SK-N-SH treated with all-trans-retinoic acid at 6 μM for 48 hours (cell line): ENCODE results near the gene ARL6IP6.

Source experiments
- ATAC-seq: fragments of 200-7000 bp; cut with Tn5 transposase; 3 replicates; pipeline ENCODE4 v1.9.1; 2020; ENCODE audit warnings: mild to moderate bottlenecking, moderate library complexity
- ARNTL ChIP-seq: fragments of 450-650 bp; formaldehyde crosslinking; IDR thresholded peaks from 2 replicates; pipeline ENCODE4 v1.5.0; 2020; ENCODE audit warnings: low read depth, mild to moderate bottlenecking, moderate library complexity, borderline replicate concordance
- BACH2 ChIP-seq: fragments of 250-450 bp; sonication (Bioruptor Pico); IDR thresholded peaks from 2 replicates; pipeline ENCODE4 v1.9.0; 2021; ENCODE audit warnings: mild to moderate bottlenecking, borderline replicate concordance
- CREB5 ChIP-seq: fragments of 250-450 bp; sonication (Bioruptor Pico); IDR thresholded peaks from 2 replicates; pipeline ENCODE4 v1.5.1; 2020; ENCODE audit warnings: low read depth, mild to moderate bottlenecking, moderate library complexity
- CSRNP3 ChIP-seq: fragments of 250-450 bp; sonication (Bioruptor Pico); IDR thresholded peaks from 2 replicates; pipeline ENCODE4 v1.5.1; 2021; ENCODE audit warnings: mild to moderate bottlenecking, moderate library complexity
- ESRRG ChIP-seq: fragments of 250-450 bp; sonication (Bioruptor Pico); IDR thresholded peaks from 2 replicates; pipeline ENCODE4 v1.6.1; 2021; ENCODE audit warnings: mild to moderate bottlenecking
- GLIS3 ChIP-seq: fragments of 250-450 bp; sonication (Bioruptor Pico); IDR thresholded peaks from 2 replicates; pipeline ENCODE4 v1.5.0; 2020; ENCODE audit warnings: mild to moderate bottlenecking, moderate library complexity
- ISL1 ChIP-seq: fragments of 250-450 bp; sonication (Bioruptor Pico); IDR thresholded peaks from 2 replicates; pipeline ENCODE4 v2.1.2; 2022; ENCODE audit warnings: mild to moderate bottlenecking, moderate library complexity
- OSR1 ChIP-seq: fragments of 250-450 bp; sonication (Bioruptor Pico); IDR thresholded peaks from 2 replicates; pipeline ENCODE4 v1.8.0; 2022; ENCODE audit warnings: moderate library complexity, mild to moderate bottlenecking, inconsistent platforms
- PATZ1 ChIP-seq: fragments of 250-450 bp; sonication (Bioruptor Pico); IDR thresholded peaks from 2 replicates; pipeline ENCODE4 v1.8.0; 2020; ENCODE audit warnings: mild to moderate bottlenecking, moderate library complexity, borderline replicate concordance
- POU6F1 ChIP-seq: fragments of 250-450 bp; sonication (Bioruptor Pico); IDR thresholded peaks from 2 replicates; pipeline ENCODE4 v1.8.0; 2021; ENCODE audit warnings: low read depth, mild to moderate bottlenecking, moderate library complexity, borderline replicate concordance
- PPARA ChIP-seq: fragments of 250-450 bp; sonication (Bioruptor Pico); IDR thresholded peaks from 2 replicates; pipeline ENCODE4 v1.5.0; 2020; ENCODE audit warnings: mild to moderate bottlenecking, borderline replicate concordance
- RARB ChIP-seq: fragments of 250-450 bp; sonication (Bioruptor Pico); IDR thresholded peaks from 2 replicates; pipeline ENCODE4 v1.8.0; 2021; ENCODE audit warnings: mild to moderate bottlenecking, moderate library complexity
- TCF4 ChIP-seq: fragments of 250-450 bp; sonication (Bioruptor Pico); IDR thresholded peaks from 2 replicates; pipeline ENCODE4 v1.8.0; 2021; ENCODE audit warnings: mild to moderate bottlenecking, moderate library complexity, borderline replicate concordance
- TOX ChIP-seq: fragments of 250-450 bp; sonication (Bioruptor Pico); IDR thresholded peaks from 2 replicates; pipeline ENCODE4 v1.8.0; 2021; ENCODE audit warnings: mild to moderate bottlenecking, moderate library complexity, borderline replicate concordance
- TSHZ2 ChIP-seq: fragments of 250-450 bp; sonication (Bioruptor Pico); IDR thresholded peaks from 2 replicates; pipeline ENCODE4 v1.5.0; 2020; ENCODE audit warnings: mild to moderate bottlenecking, moderate library complexity
- ZC3H10 ChIP-seq: fragments of 250-450 bp; sonication (Bioruptor Pico); IDR thresholded peaks from 2 replicates; pipeline ENCODE4 v1.5.1; 2021; ENCODE audit warnings: mild to moderate bottlenecking, moderate library complexity
- ZFP3 ChIP-seq: fragments of 250-450 bp; sonication (Bioruptor Pico); IDR thresholded peaks from 2 replicates; pipeline ENCODE4 v1.5.0; 2020; ENCODE audit warnings: mild to moderate bottlenecking, moderate library complexity
- ZFP30 ChIP-seq: fragments of 450-650 bp; formaldehyde crosslinking; IDR thresholded peaks from 2 replicates; pipeline ENCODE4 v1.5.0; 2022; ENCODE audit warnings: mild to moderate bottlenecking, moderate library complexity
- ZNF565 ChIP-seq: fragments of 450-650 bp; formaldehyde crosslinking; conservative IDR thresholded peaks from 2 replicates; pipeline ENCODE4 v1.5.0; 2020; ENCODE audit warnings: low read depth, mild to moderate bottlenecking, moderate library complexity
- ZNF70 ChIP-seq: fragments of 450-650 bp; formaldehyde crosslinking; IDR thresholded peaks from 2 replicates; pipeline ENCODE4 v1.5.0; 2020; ENCODE audit warnings: mild to moderate bottlenecking, moderate library complexity
- ZNF8 ChIP-seq: fragments of 450-650 bp; formaldehyde crosslinking; IDR thresholded peaks from 2 replicates; pipeline ENCODE4 v1.5.0; 2020; ENCODE audit warnings: mild to moderate bottlenecking, moderate library complexity

The ARL6IP6 gene

GRCh38 chr2:152792974-152793373 lies 74.6 kb downstream of the ARL6IP6 start:
- TF ChIP-seq PATZ1 (CRISPR knock-in tag): no peak
- no peak for TF ChIP-seq ZC3H10
- no peak for TF ChIP-seq TCF4 (CRISPR knock-in tag)
- no peak for TF ChIP-seq ARNTL
- no peak for TF ChIP-seq TOX
- TF ChIP-seq CSRNP3 (CRISPR knock-in tag): no peak
- TF ChIP-seq ZNF8 (CRISPR knock-in tag): no peak
- no peak for TF ChIP-seq TSHZ2 (CRISPR knock-in tag)
- TF ChIP-seq CREB5 (CRISPR knock-in tag): no peak
- no peak for TF ChIP-seq ISL1 (CRISPR knock-in tag)
- TF ChIP-seq ZFP30 (CRISPR knock-in tag): no peak
- TF ChIP-seq BACH2 (CRISPR knock-in tag): no peak
- no peak for TF ChIP-seq ESRRG (CRISPR knock-in tag)
- no peak for TF ChIP-seq ZFP3 (CRISPR knock-in tag)
- TF ChIP-seq PPARA: no peak
- TF ChIP-seq OSR1 (CRISPR knock-in tag): no peak
- no peak for TF ChIP-seq RARB (CRISPR knock-in tag)
- TF ChIP-seq ZNF70 (CRISPR knock-in tag): no peak
- no peak for TF ChIP-seq GLIS3 (CRISPR knock-in tag)
- ATAC-seq: no peak

GRCh38 chr2:152796941-152797340 lies 78.5 kb downstream of the ARL6IP6 start:
- TF ChIP-seq TSHZ2 (CRISPR knock-in tag) (no peak), RARB (CRISPR knock-in tag) (no peak), TOX (no peak), ZNF8 (CRISPR knock-in tag) (no peak), BACH2 (CRISPR knock-in tag) (no peak), ZFP30 (CRISPR knock-in tag) (no peak), PATZ1 (CRISPR knock-in tag) (no peak), ARNTL (no peak), ZC3H10 (no peak), GLIS3 (CRISPR knock-in tag) (no peak), ZNF565 (CRISPR knock-in tag) (no peak), ZNF70 (CRISPR knock-in tag) (no peak), CSRNP3 (CRISPR knock-in tag) (no peak), POU6F1 (CRISPR knock-in tag) (no peak), ESRRG (CRISPR knock-in tag) (no peak), OSR1 (CRISPR knock-in tag) (no peak), ISL1 (CRISPR knock-in tag) (no peak)
- ATAC-seq: no peak
